PC-9 (cell line): ENCODE results near the gene POU6F2.

ENCODE experiments used
- CTCF ChIP-seq: fragments of 200-600 bp; sonication (generic); conservative IDR thresholded peaks from 2 replicates; pipeline ENCODE4 v1.6.1; 2017; ENCODE audit warnings: mixed run types, antibody characterized with exemption, mild to moderate bottlenecking, moderate library complexity
- EZH2 ChIP-seq: fragments of 200-600 bp; sonication (generic); IDR thresholded peaks from 2 replicates; pipeline ENCODE4 v1.8.0; 2017; ENCODE audit warnings: antibody characterized with exemption, low read depth

GRCh38 chr7:39261771-39262170 is 284.1 kb downstream of the POU6F2 start:
- TF ChIP-seq CTCF (no peak), EZH2 (no peak)
